HG02943 (cell line): ENCODE measurements around the gene NBEA.

Experiments used
- ATAC-seq: cut with Tn5 transposase; IDR thresholded peaks from one replicate; pipeline ENCODE4 v1.9.1; 2021; ENCODE audit warnings: mild to moderate bottlenecking, low read depth, moderate library complexity; ENCODE audit not compliant: unreplicated experiment

The NBEA gene

DNA sequence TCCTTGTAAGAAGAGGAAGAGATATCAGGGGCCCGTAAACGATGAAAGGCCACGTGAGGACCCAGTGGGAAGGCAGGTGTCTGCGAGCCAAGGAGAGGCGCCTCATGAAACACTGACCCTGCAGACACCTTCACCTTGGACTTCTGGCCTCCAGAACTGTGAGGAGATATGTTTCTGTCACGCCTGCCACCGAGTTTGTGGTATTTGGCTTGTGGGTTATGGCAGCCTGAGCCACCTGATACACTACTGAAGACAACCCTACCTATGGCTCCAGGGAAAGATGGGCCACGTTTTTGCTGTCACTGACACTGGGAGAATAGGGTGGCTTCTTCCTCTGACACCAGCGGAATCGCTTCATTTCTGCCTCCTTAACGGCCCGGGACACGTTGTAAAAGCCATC is 752.0 kb downstream of the NBEA start:
- no peak for ATAC-seq

DNA sequence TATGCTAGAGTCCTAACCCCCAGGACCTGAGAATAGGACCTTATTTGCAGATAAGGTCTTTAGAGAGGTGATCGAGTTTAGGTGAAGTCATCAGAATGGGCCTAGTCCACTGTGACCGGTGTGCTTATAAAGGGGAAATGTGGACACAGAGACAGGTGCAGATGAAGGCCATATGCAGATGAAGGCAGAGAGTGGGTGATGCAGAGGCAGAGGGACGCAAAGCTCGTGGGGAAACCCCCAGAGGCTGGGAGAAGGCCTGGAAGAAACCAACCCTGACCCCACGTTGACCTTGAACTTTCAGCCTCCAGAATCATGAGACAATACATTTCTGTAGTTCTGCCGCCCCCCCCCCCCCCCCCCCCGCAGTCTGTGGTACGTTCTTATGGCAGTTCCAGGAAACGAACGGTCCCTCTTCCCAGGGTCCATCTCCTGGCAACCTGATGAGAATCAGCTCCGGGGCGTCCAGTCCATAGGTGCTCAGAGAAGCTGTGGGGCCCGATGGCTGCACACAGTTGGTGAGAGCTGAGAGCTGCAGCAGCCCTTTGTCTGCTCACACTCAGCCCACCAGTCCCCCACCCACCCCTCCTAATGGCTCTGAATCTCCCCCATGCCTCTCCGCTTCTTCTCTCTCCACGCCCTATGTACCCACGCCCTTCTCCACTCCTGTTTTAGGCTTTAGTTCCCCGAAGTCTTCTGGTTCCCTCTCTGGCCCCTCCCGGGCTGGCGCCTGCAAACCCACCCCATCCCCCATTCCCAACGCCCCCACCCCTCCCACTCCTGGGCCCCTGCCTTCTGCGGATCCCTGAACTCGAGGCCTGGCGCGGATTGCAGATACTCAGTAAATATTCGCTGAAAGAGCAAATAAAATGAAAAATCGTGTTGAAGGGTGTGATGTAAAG is 752.7 kb downstream of the NBEA start:
- ATAC-seq = no peak

DNA sequence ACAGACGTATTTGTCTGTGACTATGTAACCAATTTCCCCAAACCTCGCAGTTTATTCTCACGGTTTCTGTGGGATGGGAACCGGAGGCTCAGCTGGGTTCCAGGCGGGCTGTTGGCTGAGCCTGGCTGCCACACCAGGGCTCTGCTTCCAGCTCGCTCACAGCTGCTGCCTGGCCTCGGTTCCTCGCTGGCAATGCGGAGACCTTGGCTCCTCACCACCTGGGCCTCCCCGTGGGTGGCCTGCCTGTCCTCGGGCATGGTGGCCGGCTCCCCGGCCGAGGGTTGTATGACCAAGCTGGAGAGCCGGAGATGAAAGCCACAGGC is 753.3 kb downstream of the NBEA start:
- ATAC-seq = no peak

DNA sequence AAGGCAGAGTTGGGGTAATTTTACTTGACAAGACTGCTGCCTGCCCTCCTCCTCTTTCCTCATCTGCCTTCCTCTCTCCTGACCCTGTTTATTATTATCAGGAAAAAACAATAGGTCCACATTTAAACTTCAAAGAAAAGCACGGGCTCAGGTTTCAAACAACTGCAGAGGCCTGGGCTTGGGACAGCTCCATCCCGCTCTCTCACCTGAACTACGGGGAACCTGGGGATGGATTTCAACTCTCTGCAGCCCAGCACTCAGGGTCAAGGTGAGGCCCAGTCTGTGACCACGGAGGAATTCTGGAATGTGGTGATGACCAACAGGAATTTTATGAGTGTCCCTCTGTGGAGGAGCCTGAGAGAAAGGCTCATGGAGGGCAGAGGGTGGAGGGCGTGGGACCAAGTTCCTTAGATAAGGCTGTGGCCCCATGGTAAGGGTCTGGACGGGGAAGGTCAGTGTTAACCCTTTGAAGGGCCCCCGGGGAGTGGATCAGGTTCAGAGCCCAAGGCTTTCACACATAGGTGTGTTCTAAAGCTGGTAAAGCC is 755.2 kb downstream of the NBEA start:
- ATAC-seq = no peak

DNA sequence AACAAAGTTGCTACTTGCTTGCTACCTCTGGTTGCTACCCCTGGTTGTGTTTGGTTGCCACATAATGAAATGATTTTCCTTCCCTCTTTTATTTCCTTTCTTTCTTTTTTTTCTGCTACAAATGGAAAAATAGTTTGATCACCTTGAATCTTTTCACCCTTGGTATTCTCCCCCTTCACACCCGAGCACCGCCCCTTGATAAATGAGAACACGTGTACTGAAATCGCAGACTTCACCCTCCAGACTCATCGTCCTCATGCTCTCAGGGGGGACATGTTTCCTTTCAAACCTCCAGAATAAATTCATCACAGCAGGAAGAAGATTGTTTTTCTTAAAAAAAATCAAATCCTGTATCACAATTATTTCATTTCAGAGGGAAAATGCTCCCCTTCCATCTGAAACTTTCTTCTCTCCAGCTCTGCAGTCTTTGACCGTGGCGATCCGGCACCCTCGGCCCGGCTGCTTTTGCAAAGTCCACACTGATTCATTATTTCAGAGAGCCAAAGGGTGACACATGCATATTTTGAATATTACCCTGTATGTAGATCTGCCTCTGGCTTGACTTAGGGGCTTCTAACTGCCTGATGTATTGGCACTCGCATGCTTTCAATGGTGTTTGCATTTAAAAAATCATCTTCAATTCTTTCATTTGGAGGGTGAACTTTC is 757.0 kb downstream of the NBEA start:
- ATAC-seq = no peak

DNA sequence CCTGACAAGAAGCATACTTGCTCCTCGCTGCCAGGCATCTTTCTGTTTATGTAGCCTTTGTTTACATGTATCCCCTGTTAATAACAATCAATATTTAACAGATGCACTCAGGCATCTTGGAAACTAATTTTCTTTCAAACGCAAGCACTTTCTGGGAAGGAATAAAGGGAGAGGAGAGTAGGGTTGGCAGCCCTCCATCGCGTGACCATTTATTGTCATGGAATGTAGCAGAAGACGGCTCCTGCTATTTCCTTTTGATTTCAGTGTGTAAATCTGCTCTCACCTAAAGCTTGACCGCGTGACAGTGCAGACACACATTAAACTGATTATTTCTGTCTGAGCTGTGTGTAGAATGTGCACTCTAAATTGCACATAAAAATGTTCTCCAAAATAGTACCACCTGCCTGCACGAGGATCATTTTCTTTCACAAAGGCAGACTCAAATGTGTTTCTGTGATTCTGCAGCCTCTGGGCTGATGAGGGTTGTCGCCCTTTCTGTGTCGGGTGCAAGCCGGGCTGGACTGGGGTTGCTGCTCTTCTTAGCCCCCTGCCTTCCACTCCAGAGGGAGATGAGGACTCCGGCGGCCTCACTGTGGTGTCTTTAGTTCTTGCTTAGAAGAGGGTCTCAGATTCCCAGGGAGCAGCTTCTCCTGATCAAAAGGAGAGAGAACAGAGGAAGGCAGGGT is 757.9 kb downstream of the NBEA start:
- no peak for ATAC-seq

DNA sequence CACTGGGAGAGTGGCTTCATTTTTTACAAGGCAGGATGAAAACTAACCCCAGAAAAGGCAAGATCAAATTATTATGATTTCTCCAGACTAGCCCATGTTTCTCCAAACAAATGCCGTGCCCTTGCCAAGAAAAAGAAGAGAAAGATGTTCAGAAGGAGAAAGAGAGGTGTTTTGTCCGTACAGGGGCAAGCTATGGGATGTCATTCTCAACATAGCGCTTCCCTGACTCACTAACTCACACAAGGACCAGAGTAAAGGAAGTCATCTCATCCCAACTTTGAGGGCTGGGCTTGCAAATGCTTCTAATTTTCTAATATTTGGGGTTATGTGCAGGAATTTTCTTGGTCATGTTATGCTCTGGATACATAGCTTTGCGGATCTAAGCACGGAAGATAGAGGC is 758.6 kb downstream of the NBEA start:
- ATAC-seq = no peak

DNA sequence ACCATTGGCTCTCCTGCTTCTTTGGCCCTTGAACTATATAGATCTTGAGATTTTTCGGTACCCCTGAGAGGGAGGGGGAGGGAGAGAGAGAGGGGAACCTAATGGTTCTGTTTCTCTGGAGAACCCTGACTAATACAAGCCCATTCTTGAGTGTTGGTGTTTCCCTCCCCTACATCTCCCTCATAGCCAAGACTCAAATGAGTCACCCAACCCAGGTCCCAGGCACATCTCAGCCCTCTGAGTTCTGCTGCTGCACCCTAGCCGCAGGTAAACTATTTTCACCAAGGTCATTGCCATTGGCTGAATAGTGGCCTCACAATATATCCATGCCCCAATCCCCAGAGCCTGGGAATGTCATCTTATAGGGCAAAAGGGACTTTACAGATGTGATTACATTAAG is 760.2 kb downstream of the NBEA start:
- no peak for ATAC-seq

DNA sequence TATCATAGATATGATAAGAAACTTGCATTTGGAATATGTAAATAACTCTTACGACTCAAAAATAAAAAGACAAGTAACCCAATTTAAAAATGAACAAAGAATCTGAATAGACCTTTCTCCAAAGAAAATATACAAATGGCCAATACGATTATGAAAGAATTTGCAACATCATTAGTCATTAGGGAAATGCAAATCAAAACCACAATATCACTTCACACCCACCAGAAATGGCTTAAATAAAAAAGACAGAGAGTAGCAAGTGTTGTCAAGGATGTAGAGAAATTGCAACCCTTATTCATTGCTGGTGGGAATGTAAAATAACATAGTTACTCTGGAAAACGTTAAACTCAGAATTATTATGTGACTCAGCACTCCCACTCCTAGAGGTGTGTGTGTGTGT is 761.0 kb downstream of the NBEA start:
- no peak for ATAC-seq

DNA sequence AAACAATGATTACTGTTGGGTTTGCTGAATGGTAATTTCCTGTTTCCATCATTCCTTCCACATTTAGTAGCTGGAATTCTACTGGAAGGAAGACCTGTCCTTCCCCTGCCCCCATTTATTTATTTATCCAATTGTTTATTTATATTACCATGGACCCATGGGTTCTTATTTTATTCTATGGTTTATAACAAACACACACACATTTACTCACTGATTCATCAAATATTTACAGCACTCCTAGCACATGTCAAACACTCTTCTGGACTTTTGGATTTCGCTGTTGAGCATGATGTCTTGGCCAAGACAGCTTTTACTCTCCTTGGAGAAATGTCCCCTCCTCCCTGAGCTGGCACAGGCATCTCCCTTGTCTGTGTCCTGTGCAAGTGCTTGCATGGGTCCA is 762.3 kb downstream of the NBEA start:
- ATAC-seq = no peak

DNA sequence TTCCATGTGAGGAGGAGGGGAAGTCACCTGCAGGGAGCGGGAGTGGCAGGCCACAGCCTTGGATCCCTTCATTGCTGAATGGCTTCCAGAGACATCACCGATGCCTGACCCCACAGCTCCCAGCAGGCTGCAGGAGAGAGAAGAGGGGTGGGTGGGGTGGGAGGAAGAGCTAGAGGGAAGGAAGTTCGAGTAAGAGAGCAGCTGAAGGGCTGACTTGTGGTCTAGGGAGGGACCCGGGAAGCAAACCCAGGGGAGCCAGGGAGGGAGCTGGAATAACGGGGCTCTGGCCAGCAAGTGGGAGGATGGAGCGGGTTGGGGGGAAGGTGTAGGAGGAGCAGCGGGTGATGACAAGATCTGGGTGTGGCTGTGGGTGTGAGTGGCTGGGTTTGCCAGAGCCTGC is 764.2 kb downstream of the NBEA start:
- no peak for ATAC-seq

DNA sequence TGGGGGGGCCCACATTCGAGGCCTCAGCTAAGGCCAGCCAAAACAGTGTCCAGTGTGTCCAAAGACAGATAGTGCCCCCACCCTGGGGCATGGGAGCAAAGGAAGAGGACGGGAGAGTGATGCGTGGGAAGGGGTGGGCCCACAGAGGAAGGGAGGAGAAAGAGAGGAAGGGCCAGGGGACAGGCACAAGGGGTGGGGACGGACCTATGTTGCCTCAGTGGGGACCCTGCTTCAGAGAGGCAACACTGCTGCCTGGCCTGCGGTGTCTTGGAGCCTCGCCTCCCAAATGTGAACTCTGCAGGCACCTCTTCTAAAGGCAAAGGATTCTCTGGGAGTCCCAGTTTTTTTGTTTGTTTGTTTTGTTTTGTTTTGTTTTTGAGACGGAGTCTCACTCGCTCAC is 764.7 kb downstream of the NBEA start:
- ATAC-seq = no peak

DNA sequence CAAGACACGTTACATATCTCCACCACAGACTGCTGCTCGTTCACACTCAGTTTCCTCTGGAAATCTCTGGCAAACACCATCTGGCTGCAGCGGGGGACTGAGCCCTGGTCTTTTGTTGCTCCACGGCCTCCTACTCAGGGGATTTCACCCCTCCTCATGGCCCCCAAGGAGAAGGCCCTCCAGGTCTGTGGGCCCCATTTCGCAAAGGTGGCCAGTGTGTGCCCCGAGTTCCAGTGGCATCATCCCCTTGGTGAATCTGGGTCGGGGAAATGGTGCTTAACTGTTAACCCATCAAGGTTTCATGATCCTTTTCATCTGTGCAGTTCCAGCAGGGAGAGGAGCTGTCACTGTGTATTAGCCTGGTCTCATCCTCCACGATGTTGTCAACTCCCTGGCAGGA is 769.8 kb downstream of the NBEA start:
- ATAC-seq = no peak

DNA sequence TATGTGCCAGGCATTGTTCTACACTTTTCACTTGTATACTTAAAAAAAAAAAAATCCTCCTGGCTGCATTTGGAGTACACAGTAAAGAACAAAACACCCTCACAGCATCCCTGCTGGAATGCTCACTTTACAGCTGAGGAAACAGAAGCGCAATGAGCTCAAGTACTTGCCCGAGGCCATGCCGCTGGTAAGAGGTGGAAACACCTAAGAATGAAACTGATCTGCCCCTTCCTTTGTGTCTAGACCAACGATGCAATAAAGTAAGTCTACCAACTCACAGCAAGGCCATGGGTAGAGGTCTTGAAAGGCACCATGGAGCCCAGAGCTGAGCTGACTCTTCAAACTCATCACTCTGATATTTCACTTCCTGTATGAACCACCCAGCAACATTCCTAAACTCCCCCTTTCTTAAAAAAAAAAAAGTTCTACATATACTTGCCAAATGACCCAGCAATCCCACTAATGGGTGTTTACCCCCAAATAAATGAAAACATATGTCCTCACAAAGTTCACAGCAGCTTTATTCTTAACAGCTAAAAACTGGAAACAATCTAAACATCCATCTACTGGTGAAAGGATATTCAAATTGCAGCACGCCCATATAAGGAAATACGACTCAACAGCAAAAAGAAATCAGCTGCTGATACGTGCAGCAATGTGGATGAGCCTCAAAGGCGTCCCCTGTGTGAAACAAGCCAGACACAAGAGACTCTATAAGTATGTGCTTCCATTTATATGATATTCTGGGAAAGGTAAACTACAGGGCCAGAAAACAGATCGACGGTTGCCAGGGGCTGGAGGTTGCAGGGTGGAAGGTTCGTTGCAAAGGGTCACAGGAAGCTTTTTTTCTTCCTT is 771.1 kb downstream of the NBEA start:
- ATAC-seq = no peak

DNA sequence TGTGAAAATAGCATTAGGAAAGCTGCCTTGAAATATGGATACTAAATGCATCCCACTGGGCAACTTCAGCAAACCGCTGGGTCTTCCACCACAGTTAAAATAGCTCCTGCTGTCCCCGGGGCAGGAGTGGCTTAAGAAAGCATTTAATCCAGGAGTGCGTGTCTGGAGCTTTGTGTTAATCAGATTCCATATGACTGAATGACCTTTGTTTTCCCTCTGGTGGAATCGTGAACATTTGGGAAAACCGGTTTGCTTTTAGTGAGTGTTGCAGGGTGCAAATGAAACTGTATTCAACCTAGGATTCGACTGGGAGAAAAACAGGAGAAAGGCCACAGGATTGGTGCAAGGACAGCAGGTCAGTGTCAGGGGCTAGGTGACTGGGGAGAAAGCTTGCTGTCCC is 772.1 kb downstream of the NBEA start:
- ATAC-seq = no peak

DNA sequence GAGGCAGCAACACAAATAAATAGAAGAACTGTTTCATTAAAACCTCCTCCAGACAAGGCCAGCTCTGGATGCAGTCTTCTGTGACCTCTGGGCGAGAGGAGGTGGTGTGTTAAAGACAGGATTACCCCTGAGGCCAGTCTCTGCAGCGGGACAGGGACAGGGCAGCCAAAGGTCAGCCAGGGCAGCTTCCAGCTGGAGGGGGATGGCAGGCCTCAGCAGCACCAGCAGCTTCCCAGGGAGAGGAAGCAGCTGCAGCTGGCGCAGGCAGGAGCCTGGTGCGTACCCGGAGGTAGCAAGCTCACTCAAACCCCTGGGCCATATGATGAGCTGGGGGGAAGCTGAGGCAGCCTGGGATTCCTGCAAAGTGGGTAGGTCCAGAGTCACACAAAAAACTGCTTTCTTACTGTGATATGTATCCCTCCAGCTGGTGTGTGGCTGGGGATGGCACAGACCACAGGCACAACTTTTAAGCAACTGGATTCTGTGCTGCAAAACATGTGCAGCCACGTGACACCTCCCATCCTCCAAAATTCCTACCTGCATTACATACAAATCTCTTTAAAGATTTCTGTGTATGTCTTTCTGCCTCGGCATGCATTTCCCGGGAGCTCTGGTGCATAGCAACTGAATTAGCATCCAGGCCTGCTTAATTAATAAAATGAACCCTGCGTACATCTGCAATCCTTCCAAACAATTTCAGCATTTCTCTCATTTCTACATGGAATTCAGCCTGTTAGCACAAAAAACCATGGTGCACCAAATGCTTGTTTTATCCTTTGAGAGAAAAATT is 772.7 kb downstream of the NBEA start:
- no peak for ATAC-seq

DNA sequence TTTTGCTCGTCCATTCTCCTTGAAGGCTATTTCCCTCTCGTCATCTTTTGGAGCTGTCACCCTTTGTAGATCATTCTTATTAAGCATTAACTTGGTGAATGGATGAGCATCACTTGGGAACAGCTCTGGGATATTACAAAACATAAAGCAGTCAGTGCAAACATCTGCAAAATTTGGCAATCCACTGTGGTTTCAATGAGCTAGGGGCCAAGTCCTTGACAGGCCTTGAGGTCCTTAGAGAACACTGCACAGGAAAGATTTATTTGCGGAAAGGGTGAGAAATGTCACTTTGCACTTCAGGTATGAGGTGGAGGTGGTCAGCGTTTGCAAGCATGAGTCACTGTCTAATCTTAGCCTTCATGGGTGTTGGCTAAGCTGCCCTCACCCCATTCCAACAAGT is 774.1 kb downstream of the NBEA start:
- no peak for ATAC-seq

DNA sequence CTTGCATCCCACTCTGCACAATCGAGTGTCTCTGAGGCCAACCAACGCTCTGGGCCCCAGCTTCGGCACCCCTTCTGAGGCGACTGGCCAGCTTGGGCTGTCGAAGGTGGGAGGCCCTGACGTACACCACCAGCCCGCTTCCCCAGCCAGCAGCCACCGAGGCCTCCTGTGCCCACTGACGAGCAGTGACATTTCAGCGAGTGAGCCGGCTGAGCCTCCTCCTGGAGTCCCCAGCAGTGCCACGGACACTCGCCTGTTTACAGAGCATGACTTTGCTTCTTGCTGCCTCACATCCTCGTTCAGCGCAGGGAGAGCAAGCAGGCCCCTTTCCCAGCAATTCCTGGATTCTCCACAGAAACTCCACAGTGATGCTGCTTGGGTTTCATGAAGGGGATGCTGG is 774.7 kb downstream of the NBEA start:
- ATAC-seq = no peak

DNA sequence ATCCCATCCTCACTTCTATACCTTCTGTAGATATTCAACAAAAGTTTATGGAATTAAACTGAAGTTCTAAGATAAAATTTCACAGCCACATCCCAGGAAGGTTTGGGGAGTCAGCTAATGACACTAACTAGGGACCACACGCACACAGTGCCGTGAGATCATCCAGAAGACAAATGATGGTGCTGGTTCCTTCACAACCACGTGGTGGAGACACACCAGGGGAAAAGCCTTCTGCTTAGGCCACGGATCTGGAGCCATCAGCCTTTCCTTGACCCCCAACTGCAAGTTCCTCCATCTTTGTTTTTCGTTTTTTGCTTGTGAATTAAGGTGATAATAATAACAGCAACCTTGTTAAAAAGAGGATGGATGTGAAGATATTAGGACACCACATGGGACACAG is 776.0 kb downstream of the NBEA start:
- no peak for ATAC-seq

DNA sequence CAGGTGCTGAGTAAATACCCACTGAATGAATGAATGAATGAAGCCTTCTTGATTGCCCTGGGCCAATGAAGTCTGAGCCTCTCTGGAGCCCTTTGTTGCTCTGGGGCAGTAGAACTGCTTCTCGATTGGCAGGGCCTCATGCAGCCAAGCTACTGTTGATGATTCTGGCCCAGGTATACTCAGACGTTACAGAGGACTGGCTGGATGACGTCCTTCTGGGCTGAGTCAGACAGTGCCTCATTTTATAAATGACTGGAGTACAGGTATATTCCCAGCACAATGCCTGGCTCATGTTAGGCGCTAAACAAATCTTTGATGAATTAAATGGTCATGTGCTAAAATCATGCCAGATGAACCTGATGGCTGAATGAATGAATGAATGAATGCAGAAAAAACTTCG is 778.2 kb downstream of the NBEA start:
- no peak for ATAC-seq
